KOPT-K1 (cell line): ENCODE results near the gene QKI.
"Not testable (repeated sequence)": the region's sequence is repeated elsewhere in the genome, so short reads cannot be mapped to it uniquely, and the experiment has no call there.

Experiments
- H3K27ac ChIP-seq: fragments of 200-600 bp; sonication (generic); 2 replicates; pipeline ENCODE4 v1.5.1; 2016; ENCODE audit warnings: antibody characterized with exemption, mild to moderate bottlenecking, low read depth, low read length; ENCODE audit not compliant: poor library complexity, severe bottlenecking
- H3K36me3 ChIP-seq: fragments of 200-600 bp; sonication (generic); 2 replicates; pipeline ENCODE4 v1.5.1; 2017; ENCODE audit warnings: antibody characterized with exemption, mild to moderate bottlenecking, low read length, moderate library complexity; ENCODE audit not compliant: insufficient read depth
- H3K9me3 ChIP-seq: fragments of 200-600 bp; sonication (generic); 2 replicates; pipeline ENCODE4 v1.5.1; 2017; ENCODE audit warnings: antibody characterized with exemption, low read length, mild to moderate bottlenecking; ENCODE audit not compliant: insufficient read depth, poor library complexity, severe bottlenecking

Gene QKI

GRCh38 chr6:163414117-163414945, at the start of gene QKI:
Gene QKI, plus strand, starts transcription at chr6:163414718. Its CDS starts 476 bp downstream, at chr6:163415194.
- Histone ChIP-seq H3K27ac (peak within 1 kb of the TSS; percentile 73), H3K36me3 (no peaks in the 10 kb centered on the region), H3K9me3 (no peaks in the 10 kb centered on the region)

DNA sequence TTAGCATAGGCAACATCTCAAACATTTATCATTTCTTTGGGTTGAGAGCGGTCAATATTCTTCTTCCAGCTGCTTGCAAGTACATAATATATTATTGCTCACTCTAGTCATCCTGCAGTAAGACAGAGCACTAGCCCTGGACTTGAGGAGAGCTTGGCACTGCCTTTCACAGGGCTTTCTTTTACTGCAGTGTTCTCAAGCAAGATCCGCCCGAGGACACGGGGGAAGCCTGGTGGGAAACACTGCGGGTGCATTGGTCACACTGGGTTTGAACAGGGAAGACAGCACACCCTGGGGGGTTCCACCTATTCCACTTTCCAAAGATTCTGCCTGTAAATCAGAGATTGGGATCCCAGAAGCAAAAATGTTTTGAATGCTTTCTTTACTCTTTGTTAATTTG, 48.2 kb upstream of the QKI start:
- Histone ChIP-seq H3K27ac (no peak overlapping the region), H3K9me3 (no peaks in the 10 kb centered on the region), H3K36me3 (no peaks in the 10 kb centered on the region)

DNA sequence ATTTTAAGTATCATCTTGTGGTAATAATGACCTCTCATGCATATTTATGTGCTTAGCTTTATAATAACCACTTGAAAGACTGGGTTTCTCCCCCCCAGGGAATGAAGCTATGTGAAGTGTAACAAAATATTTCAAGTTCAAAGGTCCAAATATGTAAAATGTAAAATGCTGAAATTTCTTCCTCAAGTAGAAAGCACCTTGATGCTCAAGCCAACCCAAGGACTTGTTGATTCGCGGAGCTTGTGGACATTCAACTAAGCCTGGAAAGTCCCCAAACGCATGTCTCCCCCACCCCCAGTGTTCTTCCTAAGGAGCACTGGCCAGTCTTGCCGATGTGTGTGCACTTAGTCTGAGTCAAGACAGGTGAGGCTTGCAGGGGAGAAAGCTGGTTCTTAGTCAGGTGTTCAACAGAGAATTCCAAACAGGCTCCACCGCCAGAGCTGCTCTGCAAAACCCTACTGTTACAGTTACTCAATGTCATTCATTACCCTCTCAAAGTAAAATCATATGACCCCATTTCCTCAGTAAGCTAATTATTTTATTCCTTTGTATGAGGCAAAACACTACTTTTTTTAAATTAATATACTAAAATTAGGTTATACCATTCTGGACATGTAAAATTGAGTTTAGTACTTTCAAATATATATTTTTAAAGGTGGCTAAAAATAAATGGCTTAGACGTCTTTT, 46.9 kb upstream of the QKI start:
- Histone ChIP-seq H3K27ac (no peak overlapping the region), H3K36me3 (no peaks in the 10 kb centered on the region), H3K9me3 (no peaks in the 10 kb centered on the region)

- Histone ChIP-seq H3K27ac (no peak overlapping the region), H3K36me3 (no peaks in the 10 kb centered on the region), H3K9me3 (peaks cover 6% of the 10 kb centered on the region)
Observed at GRCh38 chr6:163369141-163369540, 45.4 kb upstream of the QKI start.

- no peak overlapping the region for H3K27ac ChIP-seq
- H3K9me3 ChIP-seq = peaks cover 6% of the 10 kb centered on the region
- no peaks in the 10 kb centered on the region for H3K36me3 ChIP-seq
Observed at GRCh38 chr6:163369628-163370365, 44.7 kb upstream of the QKI start.

DNA sequence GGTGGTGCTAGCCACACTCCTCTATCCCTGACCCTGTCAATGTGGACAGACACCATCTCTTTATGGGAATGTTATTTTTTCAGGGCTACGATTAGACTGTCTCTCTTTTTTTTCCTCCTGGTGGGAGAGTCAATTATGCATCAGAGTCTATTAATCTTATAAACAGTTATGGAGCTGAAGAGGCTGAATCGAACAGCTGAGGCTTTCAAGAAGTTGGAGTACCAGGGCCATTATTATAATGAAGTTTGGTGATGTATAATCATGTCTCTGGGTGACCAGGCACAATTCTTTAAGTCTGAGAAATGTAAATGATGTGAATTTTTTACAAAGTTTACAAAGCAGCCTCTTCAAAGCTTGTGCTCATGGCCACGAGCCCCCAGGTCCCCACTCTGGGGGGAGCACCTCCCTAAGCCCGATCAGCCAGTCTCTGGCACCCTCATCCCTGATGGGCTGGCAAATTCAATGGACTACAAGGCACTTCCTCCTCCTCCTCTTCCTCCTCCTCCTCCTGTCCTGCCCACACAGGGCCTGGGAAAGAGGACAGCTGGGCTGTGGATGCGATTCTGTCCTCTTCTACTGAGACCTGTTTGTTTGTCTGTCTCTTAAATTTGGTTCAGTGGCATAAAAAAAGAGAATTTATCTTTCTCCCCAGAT, 43.9 kb upstream of the QKI start:
- Histone ChIP-seq H3K27ac (no peak overlapping the region), H3K36me3 (no peaks in the 10 kb centered on the region), H3K9me3 (peaks cover 6% of the 10 kb centered on the region)

DNA sequence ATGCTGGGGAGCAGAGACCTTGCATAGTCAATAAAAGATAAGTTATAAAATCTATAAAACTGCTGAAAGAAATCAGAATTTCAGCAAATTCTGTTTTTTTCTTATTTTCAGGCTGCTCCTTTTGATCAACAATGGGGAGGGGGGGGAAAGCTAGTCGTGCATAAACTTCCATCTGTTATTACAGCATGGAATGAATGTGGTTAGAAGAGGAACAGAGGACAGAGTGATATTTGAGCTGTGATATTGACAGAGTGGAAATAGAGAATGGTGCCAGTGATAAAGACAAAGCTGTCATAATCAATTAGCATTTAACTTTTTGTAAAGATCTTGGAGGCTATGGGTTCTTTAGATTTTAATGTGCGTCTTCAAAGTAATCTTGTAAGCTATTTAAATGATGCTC, 43.4 kb upstream of the QKI start:
- no peak overlapping the region for H3K27ac ChIP-seq
- H3K36me3 ChIP-seq = no peaks in the 10 kb centered on the region

GRCh38 chr6:163373240-163373639, 41.3 kb upstream of the QKI start:
- Histone ChIP-seq H3K36me3 (no peaks in the 10 kb centered on the region), H3K9me3 (peaks cover 6% of the 10 kb centered on the region), H3K27ac (no peak overlapping the region)

More for the DNA sequence above, 43.4 kb upstream of the QKI start:
- peaks cover 6% of the 10 kb centered on the region for H3K9me3 ChIP-seq

- Histone ChIP-seq H3K27ac (no peak overlapping the region), H3K36me3 (no peaks in the 10 kb centered on the region)
Observed at GRCh38 chr6:163375361-163375760, 39.2 kb upstream of the QKI start.

GRCh38 chr6:163376187-163376586, 38.3 kb upstream of the QKI start:
- H3K9me3 ChIP-seq = peaks cover 6% of the 10 kb centered on the region
- H3K27ac ChIP-seq = no peak overlapping the region
- no peaks in the 10 kb centered on the region for H3K36me3 ChIP-seq

More at GRCh38 chr6:163375361-163375760, 39.2 kb upstream of the QKI start:
- H3K9me3 ChIP-seq = peaks cover 6% of the 10 kb centered on the region

DNA sequence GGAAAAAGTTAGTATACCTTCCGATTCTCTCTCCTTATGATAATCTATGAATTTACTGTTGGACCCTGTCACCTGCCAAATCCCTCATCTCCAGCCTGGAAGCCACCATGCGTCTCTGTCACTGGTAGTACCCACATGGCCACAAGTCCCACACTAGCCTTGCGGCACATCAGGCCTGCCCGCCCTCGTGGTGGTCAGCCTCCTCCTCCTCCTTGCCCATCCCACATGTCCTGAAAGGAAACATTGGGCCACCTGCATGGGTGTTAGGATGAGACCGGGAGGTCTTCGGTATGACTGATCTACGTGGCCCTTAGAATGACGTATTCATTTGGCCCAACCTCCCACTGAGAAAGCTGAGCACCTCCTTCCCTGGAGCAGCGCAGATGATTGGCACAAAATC, 37.0 kb upstream of the QKI start:
- no peaks in the 10 kb centered on the region for H3K36me3 ChIP-seq
- peaks cover 6% of the 10 kb centered on the region for H3K9me3 ChIP-seq
- no peak overlapping the region for H3K27ac ChIP-seq

DNA sequence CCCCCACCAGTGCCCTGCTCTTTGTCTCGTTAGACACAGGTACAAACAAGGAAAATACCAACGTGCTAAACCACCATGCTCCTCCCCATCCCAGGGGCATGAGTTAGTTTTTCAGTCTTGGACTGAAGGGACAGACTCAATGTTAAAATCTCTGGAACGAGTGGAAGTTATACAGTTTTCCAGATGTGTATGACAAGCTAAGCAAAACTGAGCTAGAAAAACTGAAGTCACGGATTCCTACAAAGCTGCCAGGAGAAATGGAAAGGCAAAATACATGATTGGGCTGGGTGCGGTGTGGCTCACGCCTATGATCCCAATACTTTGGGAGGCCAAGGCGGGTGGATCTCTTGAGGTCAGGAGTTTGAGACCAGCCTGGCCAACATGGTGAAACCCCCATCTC, 34.3 kb upstream of the QKI start:
- H3K9me3 ChIP-seq = peaks cover 4% of the 10 kb centered on the region
- H3K36me3 ChIP-seq = no peaks in the 10 kb centered on the region
- no peak overlapping the region for H3K27ac ChIP-seq

- H3K27ac ChIP-seq = no peak overlapping the region
- peaks cover 4% of the 10 kb centered on the region for H3K9me3 ChIP-seq
- H3K36me3 ChIP-seq = no peaks in the 10 kb centered on the region
Observed at GRCh38 chr6:163381118-163381756, 33.3 kb upstream of the QKI start.

DNA sequence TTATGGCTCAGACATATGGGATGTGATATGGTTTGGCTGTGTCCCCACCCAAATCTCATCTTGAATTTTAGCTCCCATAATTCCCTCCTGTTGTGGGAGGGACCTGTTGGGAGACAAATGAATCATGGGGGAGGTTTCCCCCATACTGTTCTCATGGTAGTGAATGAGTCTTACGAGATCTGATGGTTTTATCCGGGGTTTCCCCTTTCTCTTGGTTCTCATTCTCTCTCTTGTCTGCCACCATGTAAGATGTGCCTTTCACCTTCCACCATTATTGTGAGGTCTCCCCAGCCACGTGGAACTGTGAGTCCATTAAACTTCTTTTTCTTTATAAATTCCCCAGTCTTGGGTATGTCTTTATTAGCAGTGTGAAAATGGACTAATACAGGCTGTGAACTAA, 31.1 kb upstream of the QKI start:
- H3K9me3 ChIP-seq, H3K36me3 ChIP-seq, H3K27ac ChIP-seq: not testable (repeated sequence)
